ENCODE measurements around the gene DDN. TPM values are rescaled to one million over a fixed set of nuclear protein-coding genes. Genes with fewer than 3 reads are reported as not detected.

Gene DDN
- total RNA-seq, 2 donors from 2014 or later = 0.17 to 0.21 TPM

DNA sequence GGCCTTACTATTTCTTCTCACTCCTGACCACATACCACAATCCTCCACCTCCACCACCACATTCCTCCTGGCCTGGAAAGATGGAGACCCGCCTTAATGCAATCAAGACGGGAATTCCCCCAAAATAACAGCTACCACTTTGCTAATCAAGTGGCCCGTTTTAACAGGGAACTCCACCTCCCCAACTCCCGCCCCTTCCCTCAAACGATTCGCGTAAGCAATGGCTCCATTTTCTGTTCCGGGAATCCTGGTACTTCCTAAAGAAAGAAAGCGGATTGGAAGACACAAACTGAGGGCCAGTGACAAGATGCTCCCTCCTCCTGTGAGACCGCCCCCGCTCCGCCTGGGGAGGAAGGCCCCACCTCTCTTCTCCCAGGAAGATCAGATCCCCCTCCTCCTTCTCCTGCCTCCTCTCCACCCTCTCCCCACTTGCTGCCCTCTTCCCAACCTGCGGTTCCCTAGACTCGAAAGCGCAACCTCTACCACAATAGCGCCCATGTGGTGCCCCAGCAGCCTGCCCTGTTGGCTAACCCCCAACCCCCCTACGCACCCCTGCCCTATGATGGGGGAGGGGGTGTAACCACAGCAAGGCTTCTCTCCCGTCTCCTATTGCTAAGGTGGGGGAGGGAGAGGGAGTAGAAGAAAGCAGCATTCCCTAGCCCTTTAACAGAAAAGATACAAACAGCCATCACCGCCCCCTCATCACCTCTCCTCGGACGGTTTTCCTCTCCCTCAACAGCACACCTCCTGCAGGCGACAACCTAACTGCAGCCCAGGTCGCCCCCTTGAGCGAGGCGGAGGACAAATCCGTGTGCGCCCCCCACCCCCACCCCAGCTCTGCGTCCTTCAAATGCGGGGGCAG lies 42.7 kb downstream of the DDN start:
- Histone ChIP-seq H3K27ac (peak overlapping the region; percentile 88), H3K36me3 (no peaks in the 10 kb centered on the region), H3K9ac (ENCODE audit: low read depth in 2 of 2, low read length in 2 of 2) (peak overlapping the region; percentile 90 to 95), H3K27me3 (no peaks in the 10 kb centered on the region), H3K4me1 (peaks cover 7% of the 10 kb centered on the region), H3K9me3 (no peaks in the 10 kb centered on the region), H3K4me3 (peak overlapping the region; percentile 92)
- intact Hi-C loops (cut with DNase I) = no loop called here
- TF ChIP-seq, protein P1, sequence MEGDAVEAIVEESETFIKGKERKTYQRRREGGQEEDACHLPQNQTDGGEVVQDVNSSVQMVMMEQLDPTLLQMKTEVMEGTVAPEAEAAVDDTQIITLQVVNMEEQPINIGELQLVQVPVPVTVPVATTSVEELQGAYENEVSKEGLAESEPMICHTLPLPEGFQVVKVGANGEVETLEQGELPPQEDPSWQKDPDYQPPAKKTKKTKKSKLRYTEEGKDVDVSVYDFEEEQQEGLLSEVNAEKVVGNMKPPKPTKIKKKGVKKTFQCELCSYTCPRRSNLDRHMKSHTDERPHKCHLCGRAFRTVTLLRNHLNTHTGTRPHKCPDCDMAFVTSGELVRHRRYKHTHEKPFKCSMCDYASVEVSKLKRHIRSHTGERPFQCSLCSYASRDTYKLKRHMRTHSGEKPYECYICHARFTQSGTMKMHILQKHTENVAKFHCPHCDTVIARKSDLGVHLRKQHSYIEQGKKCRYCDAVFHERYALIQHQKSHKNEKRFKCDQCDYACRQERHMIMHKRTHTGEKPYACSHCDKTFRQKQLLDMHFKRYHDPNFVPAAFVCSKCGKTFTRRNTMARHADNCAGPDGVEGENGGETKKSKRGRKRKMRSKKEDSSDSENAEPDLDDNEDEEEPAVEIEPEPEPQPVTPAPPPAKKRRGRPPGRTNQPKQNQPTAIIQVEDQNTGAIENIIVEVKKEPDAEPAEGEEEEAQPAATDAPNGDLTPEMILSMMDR (IDR thresholded peaks at IDR 0.05) = no peak
- DNase-seq = peak; percentile 90

GRCh38 chr12:48954841-48955501 lies 44.2 kb downstream of the DDN start:
- intact Hi-C loops (cut with DNase I) = no loop called here
- H3K4me1 ChIP-seq = peaks cover 7% of the 10 kb centered on the region
- no peaks in the 10 kb centered on the region for H3K27me3 ChIP-seq
- DNase-seq = no peak
- H3K4me3 ChIP-seq = no peak overlapping the region
- H3K27ac ChIP-seq = peak overlapping the region; percentile 88
- TF ChIP-seq, protein P1 (IDR thresholded peaks at IDR 0.05) = no peak
- H3K9me3 ChIP-seq = no peaks in the 10 kb centered on the region
- H3K36me3 ChIP-seq = no peaks in the 10 kb centered on the region
- H3K9ac ChIP-seq (ENCODE audit: low read depth in 2 of 2, low read length in 2 of 2) = no peak overlapping the region

DNA sequence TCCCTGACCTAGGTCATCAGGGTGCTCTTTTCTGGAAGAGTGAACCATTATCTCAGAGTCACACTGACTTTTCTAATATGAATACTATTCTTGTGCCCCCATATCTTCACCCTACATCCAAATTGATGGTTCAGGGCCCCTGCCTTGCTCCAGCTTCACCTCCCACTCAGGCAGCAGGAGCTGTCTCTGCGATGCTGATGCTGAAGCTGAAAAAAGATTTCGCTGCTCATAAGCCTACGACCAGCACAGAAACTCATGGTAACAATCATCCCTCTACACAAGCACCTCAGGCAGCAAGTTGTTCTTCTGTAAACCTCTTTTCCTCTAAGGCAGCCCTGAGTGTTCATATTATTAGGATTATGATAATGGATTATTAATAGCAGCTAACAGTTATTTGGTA lies 45.1 kb downstream of the DDN start:
- Histone ChIP-seq H3K9ac (ENCODE audit: low read depth in 2 of 2, low read length in 2 of 2) (no peak overlapping the region), H3K9me3 (no peaks in the 10 kb centered on the region), H3K27ac (no peak overlapping the region), H3K36me3 (no peaks in the 10 kb centered on the region), H3K27me3 (no peaks in the 10 kb centered on the region), H3K4me3 (no peak overlapping the region), H3K4me1 (peaks cover 7% of the 10 kb centered on the region)
- DNase-seq = no peak
- intact Hi-C loops (cut with DNase I) = no loop called here
- TF ChIP-seq, protein P1 (IDR thresholded peaks at IDR 0.05) = no peak

- H3K36me3 ChIP-seq = no peaks in the 10 kb centered on the region
- H3K27me3 ChIP-seq = no peaks in the 10 kb centered on the region
- TF ChIP-seq, protein P1 (IDR thresholded peaks at IDR 0.05) = no peak
- peaks cover 7% of the 10 kb centered on the region for H3K4me1 ChIP-seq
- H3K9me3 ChIP-seq = no peaks in the 10 kb centered on the region
- H3K4me3 ChIP-seq = no peak overlapping the region
- intact Hi-C loops (cut with DNase I) = no loop called here
- H3K27ac ChIP-seq = no peak overlapping the region
- H3K9ac ChIP-seq (ENCODE audit: low read depth in 2 of 2, low read length in 2 of 2) = no peak overlapping the region
- DNase-seq = no peak
Observed at GRCh38 chr12:48952691-48953090, 46.5 kb downstream of the DDN start.

GRCh38 chr12:48947727-48948126 lies 51.4 kb downstream of the DDN start:
- Histone ChIP-seq H3K36me3 (no peaks in the 10 kb centered on the region), H3K27me3 (no peaks in the 10 kb centered on the region), H3K9me3 (no peaks in the 10 kb centered on the region), H3K4me1 (peaks cover 7% of the 10 kb centered on the region), H3K9ac (ENCODE audit: low read depth in 2 of 2, low read length in 2 of 2) (no peak overlapping the region), H3K4me3 (no peak overlapping the region), H3K27ac (peak overlapping the region; percentile 72)
- TF ChIP-seq, protein P1 (IDR thresholded peaks at IDR 0.05) = no peak
- peak; percentile 74 for DNase-seq
- intact Hi-C loops (cut with DNase I) = no loop called here
